ENCODE data around the gene HLA-DPA1.

The HLA-DPA1 gene

DNA sequence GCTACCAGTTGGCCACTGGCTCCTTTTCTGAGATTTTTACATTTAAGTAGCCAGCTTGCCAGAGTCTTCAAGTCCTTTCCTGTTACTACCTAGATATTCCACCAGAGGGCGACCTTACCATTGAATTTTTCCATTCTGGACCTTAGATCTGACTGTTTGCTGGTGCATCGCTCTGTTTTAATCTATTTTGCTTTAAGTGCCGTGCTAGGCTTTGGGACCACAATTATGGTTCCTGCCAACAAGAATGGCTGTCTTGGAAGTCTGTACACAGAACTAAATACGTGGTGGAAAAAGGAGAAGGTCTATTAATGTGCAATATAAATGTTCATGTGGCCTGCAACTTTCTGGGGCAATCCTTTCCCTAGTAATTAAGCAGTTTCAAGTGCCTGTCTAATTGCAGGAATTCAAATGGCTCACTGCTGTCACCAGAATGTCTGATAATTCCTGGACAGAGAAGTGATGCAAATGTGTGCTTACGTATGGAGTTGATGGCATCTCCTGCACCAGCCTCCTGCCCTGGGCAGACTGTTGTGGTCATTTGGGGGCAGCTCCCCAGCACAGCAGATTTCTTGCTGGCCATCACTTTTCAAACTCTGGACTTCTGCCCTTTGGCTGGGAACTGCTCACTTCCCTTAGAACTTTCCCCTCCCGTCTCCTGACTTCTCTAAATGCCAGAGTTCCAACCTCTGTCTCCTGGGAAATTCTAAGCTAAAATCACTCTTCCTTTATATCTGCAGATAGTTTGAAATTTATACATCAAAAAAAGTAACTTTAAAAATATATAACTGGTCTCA, 58.4 kb downstream of the HLA-DPA1 start:
- peak; percentile 20 for DNase-seq
